Smooth muscle cell (in vitro differentiated cells): ENCODE data around the gene FBXL12. TPM values are rescaled to one million over a fixed set of nuclear protein-coding genes. Genes with fewer than 3 reads are reported as not detected.

ENCODE experiments used
- DNase-seq: peaks from one replicate; lab custom pipeline; 2025; ENCODE audit not compliant: unreplicated experiment; lab: John Stamatoyannopoulos, UW
- H2AFZ ChIP-seq: fragments of 200-600 bp; sonication (generic); 2 replicates; pipeline ENCODE4 v1.6.0; 2016; ENCODE audit warnings: antibody characterized with exemption, low read depth, mild to moderate bottlenecking
- H3F3A ChIP-seq: fragments of 200-600 bp; sonication (generic); 2 replicates; pipeline ENCODE4 v1.6.0; 2017; ENCODE audit warnings: antibody characterized with exemption, low read depth
- H3K27ac ChIP-seq: fragments of 200-600 bp; sonication (generic); 2 replicates; pipeline ENCODE4 v1.5.1; 2016; ENCODE audit warnings: low read depth, mild to moderate bottlenecking
- H3K27me3 ChIP-seq: fragments of 200-600 bp; sonication (generic); 2 replicates; pipeline ENCODE4 v1.6.1; 2016; ENCODE audit warnings: low read depth, mild to moderate bottlenecking
- H3K36me3 ChIP-seq: fragments of 200-600 bp; sonication (generic); 2 replicates; pipeline ENCODE4 v1.5.1; 2016; ENCODE audit warnings: low read depth
- H3K4me1 ChIP-seq: fragments of 200-600 bp; sonication (generic); 2 replicates; pipeline ENCODE4 v1.5.1; 2016; ENCODE audit warnings: low read depth
- H3K4me2 ChIP-seq: fragments of 200-600 bp; sonication (generic); 2 replicates; pipeline ENCODE4 v1.6.0; 2016; ENCODE audit warnings: mild to moderate bottlenecking
- H3K4me3 ChIP-seq: fragments of 200-600 bp; sonication (generic); 2 replicates; pipeline ENCODE4 v1.5.1; 2016; ENCODE audit warnings: mild to moderate bottlenecking
- H3K79me2 ChIP-seq: fragments of 200-600 bp; sonication (generic); 2 replicates; pipeline ENCODE4 v1.6.0; 2016; ENCODE audit warnings: low read depth, mild to moderate bottlenecking
- H3K9ac ChIP-seq: fragments of 200-600 bp; sonication (generic); 2 replicates; pipeline ENCODE4 v1.6.0; 2016; ENCODE audit warnings: low read depth
- H3K9me3 ChIP-seq: fragments of 200-600 bp; sonication (generic); replicated peaks from 2 replicates; pipeline ENCODE4 v1.5.1; 2016; ENCODE audit warnings: low read depth
- H4K20me1 ChIP-seq: fragments of 200-600 bp; sonication (generic); 2 replicates; pipeline ENCODE4 v1.6.0; 2016; ENCODE audit warnings: low read depth
- CTCF ChIP-seq: fragments of 200-600 bp; sonication (generic); IDR thresholded peaks from 2 replicates; pipeline ENCODE4 v1.5.1; 2017; ENCODE audit warnings: borderline replicate concordance, mild to moderate bottlenecking, antibody characterized with exemption; ENCODE audit not compliant: insufficient read depth, poor library complexity, severe bottlenecking
- WGBS: methylation state at CpG from one replicate; pipeline ENCODE4 v1.1.7; 2016; ENCODE audit warnings: low lambda C conversion rate; 5-methylcytosine and 5-hydroxymethylcytosine counted together
- polyA plus RNA-seq: library from polyadenylated mRNA; unstranded; fragments of >200 nt; fragmentation: Nextera tagmentation; extraction: Ambion mirVana; gene quantifications from 2 replicates; pipeline ENCODE4 v1.2.1, GENCODE V29; 2016
- total RNA-seq: library from RNA; depleted of rRNA; stranded (reverse); fragments of >200 nt; gene quantifications from 2 replicates; pipeline ENCODE4 v1.2.3, GENCODE V29; 2014

The FBXL12 gene
- total and polyA plus RNA-seq, 2 experiments from 2014 or later: 38.2 to 62.5 TPM

GRCh38 chr19:9857920-9858746 lies 39.3 kb upstream of the FBXL12 start:
- Histone ChIP-seq H3K36me3 (no peaks in the 10 kb centered on the region), H3K27me3 (no peaks in the 10 kb centered on the region), H3F3A (no peaks in the 10 kb centered on the region), H3K9me3 (no peaks in the 10 kb centered on the region), H3K79me2 (no peaks in the 10 kb centered on the region), H3K4me2 (no peak overlapping the region), H3K4me1 (no peaks in the 10 kb centered on the region), H2AFZ (no peak overlapping the region), H3K27ac (no peak overlapping the region), H3K4me3 (no peak overlapping the region), H3K9ac (no peak overlapping the region), H4K20me1 (no peaks in the 10 kb centered on the region)
- 95% methylated on average over 10 of the region's 10 CpGs for WGBS
- TF ChIP-seq CTCF: no peak
- DNase-seq: no peak

- H3K4me2 ChIP-seq: no peak overlapping the region
- H3F3A ChIP-seq: peaks cover 1% of the 10 kb centered on the region
- H3K9me3 ChIP-seq: no peaks in the 10 kb centered on the region
- no peak overlapping the region for H3K27ac ChIP-seq
- no peaks in the 10 kb centered on the region for H3K36me3 ChIP-seq
- no peak overlapping the region for H2AFZ ChIP-seq
- no peaks in the 10 kb centered on the region for H4K20me1 ChIP-seq
- DNase-seq: no peak
- no peak overlapping the region for H3K4me3 ChIP-seq
- no peak for TF ChIP-seq CTCF
- no peaks in the 10 kb centered on the region for H3K27me3 ChIP-seq
- no peaks in the 10 kb centered on the region for H3K79me2 ChIP-seq
- no peak overlapping the region for H3K9ac ChIP-seq
- 97% methylated on average over 13 of the region's 13 CpGs for WGBS
- peaks cover 4% of the 10 kb centered on the region for H3K4me1 ChIP-seq
Observed at GRCh38 chr19:9857076-9857721, 38.3 kb upstream of the FBXL12 start.

GRCh38 chr19:9856609-9857008 lies 37.7 kb upstream of the FBXL12 start:
- Histone ChIP-seq H3K79me2 (no peaks in the 10 kb centered on the region), H3K9ac (no peak overlapping the region), H4K20me1 (no peaks in the 10 kb centered on the region), H3K4me1 (peaks cover 4% of the 10 kb centered on the region), H3K4me2 (no peak overlapping the region), H3F3A (peaks cover 7% of the 10 kb centered on the region), H3K27ac (no peak overlapping the region), H2AFZ (no peak overlapping the region), H3K36me3 (no peaks in the 10 kb centered on the region), H3K4me3 (no peak overlapping the region), H3K27me3 (no peaks in the 10 kb centered on the region), H3K9me3 (no peaks in the 10 kb centered on the region)
- no peak for DNase-seq
- no peak for TF ChIP-seq CTCF
- whole genome bisulfite sequencing: 95% methylated on average over 9 of the region's 9 CpGs
